Measurements from ENCODE around the gene IP6K3.

GRCh38 chr6:33675968-33676367 lies 70.7 kb downstream of the IP6K3 start:
- TF ChIP-seq POLR2A (IDR thresholded peaks at IDR 0.05) (no peak), CTCF (IDR thresholded peaks at IDR 0.05) (no peak)
